PC-3 (cell line): ENCODE results near the gene CYP4F8. TPM values are rescaled to one million over a fixed set of nuclear protein-coding genes. Genes with fewer than 3 reads are reported as not detected.

ENCODE experiments used
- ATAC-seq: fragments of 200-7000 bp; cut with Tn5 transposase; 2 replicates; pipeline ENCODE4 v1.9.1; 2020; ENCODE audit warnings: mild to moderate bottlenecking, moderate library complexity
- BruUV-seq: library from RNA; stranded (reverse); fragments of 400-500 nt; replicated peaks from 2 replicates; lab custom pipeline; 2021; lab: Mats Ljungman, UMichigan
- CTCF ChIA-PET: fragments of 300-600 bp; sonication (Branson Sonifier 250); formaldehyde crosslinking; loops from one replicate; lab custom pipeline; 2022; ENCODE audit warnings: antibody characterized with exemption; lab: Charles Lee
- POLR2A ChIA-PET: fragments of 300-600 bp; sonication (Branson Sonifier 250); formaldehyde crosslinking; loops from one replicate; lab custom pipeline; 2022; ENCODE audit warnings: antibody characterized with exemption; ENCODE audit not compliant: unreplicated experiment; lab: Charles Lee
- DNase-seq: peaks from one replicate; pipeline ENCODE4 v3.0.0-alpha.2; 2015
- H2AFZ ChIP-seq: fragments of 300-600 bp; sonication (generic); 2 replicates; pipeline ENCODE4 v1.6.0; 2016; ENCODE audit warnings: antibody characterized with exemption, low read length
- H3F3A ChIP-seq: fragments of 300-600 bp; sonication (generic); one replicate; pipeline ENCODE4 v1.6.0; 2017; ENCODE audit warnings: antibody characterized with exemption, low read length, control low read depth, mild to moderate bottlenecking; ENCODE audit not compliant: unreplicated experiment
- H3K27ac ChIP-seq: fragments of 300-600 bp; sonication (generic); 2 replicates; pipeline ENCODE4 v1.5.1; 2016; ENCODE audit warnings: mild to moderate bottlenecking, low read length
- H3K27me3 ChIP-seq: fragments of 300-600 bp; sonication (generic); 2 replicates; pipeline ENCODE4 v1.6.1; 2016; ENCODE audit warnings: low read length, mixed read lengths
- H3K36me3 ChIP-seq: fragments of 300-600 bp; sonication (generic); 2 replicates; pipeline ENCODE4 v1.6.1; 2016; ENCODE audit warnings: low read depth, mixed run types, low read length, mixed read lengths
- H3K4me1 ChIP-seq: fragments of 300-600 bp; sonication (generic); 2 replicates; pipeline ENCODE4 v1.5.1; 2016; ENCODE audit warnings: low read length; ENCODE audit not compliant: insufficient read depth
- H3K4me2 ChIP-seq: fragments of 300-600 bp; sonication (generic); 2 replicates; pipeline ENCODE4 v1.6.0; 2016; ENCODE audit warnings: low read length
- H3K4me3 ChIP-seq: fragments of 300-600 bp; sonication (generic); 2 replicates; pipeline ENCODE4 v1.5.1; 2016; ENCODE audit warnings: mild to moderate bottlenecking, low read length, mixed read lengths
- H3K79me2 ChIP-seq: fragments of 300-600 bp; sonication (generic); 2 replicates; pipeline ENCODE4 v1.6.1; 2017; ENCODE audit warnings: low read length, mixed read lengths
- H3K9ac ChIP-seq: fragments of 300-600 bp; sonication (generic); 2 replicates; pipeline ENCODE4 v1.6.0; 2016; ENCODE audit warnings: mild to moderate bottlenecking, low read length
- H3K9me2 ChIP-seq: fragments of 300-600 bp; sonication (generic); replicated peaks from 2 replicates; pipeline ENCODE4 v1.6.1; 2016; ENCODE audit warnings: mixed run types, low read length, mixed read lengths
- H3K9me3 ChIP-seq: fragments of 300-600 bp; sonication (generic); 2 replicates; pipeline ENCODE4 v1.6.1; 2016; ENCODE audit warnings: low read length, mixed read lengths
- H4K20me1 ChIP-seq: fragments of 300-600 bp; sonication (generic); 2 replicates; pipeline ENCODE4 v1.6.1; 2016; ENCODE audit warnings: low read length, mixed read lengths
- CTCF ChIP-seq: fragments of 300-600 bp; sonication (generic); conservative IDR thresholded peaks from 2 replicates; pipeline ENCODE4 v1.5.1; 2017; ENCODE audit warnings: antibody characterized with exemption, low read depth, mild to moderate bottlenecking, low read length
- EZH2 ChIP-seq: fragments of 300-600 bp; sonication (generic); IDR thresholded peaks from one replicate; pipeline ENCODE4 v1.6.1; 2017; ENCODE audit warnings: antibody characterized with exemption, mild to moderate bottlenecking, low read length; ENCODE audit not compliant: unreplicated experiment
- EZH2phosphoT487 ChIP-seq: fragments of 300-600 bp; sonication (generic); IDR thresholded peaks from 2 replicates; pipeline ENCODE4 v1.6.1; 2018; ENCODE audit warnings: mild to moderate bottlenecking, antibody characterized with exemption, low read length, borderline replicate concordance
- intact Hi-C: fragments of 100-400 bp; cut with micrococcal nuclease; formaldehyde crosslinking; loops from 2 replicates; pipeline ENCODE4 v1.9.0; 2023
- total RNA-seq: library from RNA; depleted of rRNA; stranded (reverse); fragments of >200 nt; gene quantifications from 2 replicates; pipeline ENCODE4 v1.2.3, GENCODE V29; 2014

The CYP4F8 gene
- total RNA-seq, 1 experiment from 2014 or later, result not detected

GRCh38 chr19:15633082-15633835, 18.2 kb downstream of the CYP4F8 start:
- H4K20me1 ChIP-seq, result no peaks in the 10 kb centered on the region
- DNase-seq (no peak), ATAC-seq (no peak)
- no peaks in the 10 kb centered on the region for H3K36me3 ChIP-seq
- CTCF ChIA-PET, result no interaction called here
- no peaks in the 10 kb centered on the region for H3K9me3 ChIP-seq
- POLR2A ChIA-PET, result no interaction called here
- TF ChIP-seq EZH2phosphoT487 (no peak), EZH2 (no peak), CTCF (no peak)
- no peak overlapping the region for H3K27ac ChIP-seq
- H3K4me3 ChIP-seq, result no peak overlapping the region
- no peaks in the 10 kb centered on the region for H3F3A ChIP-seq
- no peak overlapping the region for H2AFZ ChIP-seq
- no peaks in the 10 kb centered on the region for H3K79me2 ChIP-seq
- BruUV-seq, result no TSS peak
- H3K4me1 ChIP-seq, result no peaks in the 10 kb centered on the region
- H3K4me2 ChIP-seq, result no peak overlapping the region
- 0 out of 2 replicates have a peak, but pooled peaks cover 7% of the 10 kb centered on the region for H3K27me3 ChIP-seq
- intact Hi-C loops, result loop anchor here (2.0 kb wide), 1 partner anchor 236 kb away; no protein-coding TSS in a partner anchor
- H3K9ac ChIP-seq, result no peak overlapping the region
- H3K9me2 ChIP-seq, result no peaks in the 10 kb centered on the region

GRCh38 chr19:15634105-15634504, 19.1 kb downstream of the CYP4F8 start:
- no peaks in the 10 kb centered on the region for H3F3A ChIP-seq
- CTCF ChIA-PET, result no interaction called here

More at GRCh38 chr19:15634105-15634504, 19.1 kb downstream of the CYP4F8 start:
- intact Hi-C loops, result no loop called here
- no peak overlapping the region for H3K9ac ChIP-seq
- H3K4me2 ChIP-seq, result no peak overlapping the region
- H3K9me2 ChIP-seq, result no peaks in the 10 kb centered on the region
- no peaks in the 10 kb centered on the region for H3K9me3 ChIP-seq
- H3K4me3 ChIP-seq, result no peak overlapping the region
- DNase-seq, result no peak
- no peak for ATAC-seq
- no TSS peak for BruUV-seq
- no peaks in the 10 kb centered on the region for H3K4me1 ChIP-seq
- POLR2A ChIA-PET, result no interaction called here
- no peak overlapping the region for H2AFZ ChIP-seq
- no peaks in the 10 kb centered on the region for H3K79me2 ChIP-seq
- H3K27me3 ChIP-seq, result 0 out of 2 replicates have a peak, but pooled peaks cover 7% of the 10 kb centered on the region
- H3K27ac ChIP-seq, result no peak overlapping the region
- TF ChIP-seq EZH2 (no peak), CTCF (no peak), EZH2phosphoT487 (no peak)
- no peaks in the 10 kb centered on the region for H4K20me1 ChIP-seq
- no peaks in the 10 kb centered on the region for H3K36me3 ChIP-seq
